Measurements from ENCODE around the gene SYTL3. TPM values are rescaled to one million over a fixed set of nuclear protein-coding genes. Genes with fewer than 3 reads are reported as not detected.
"Not testable (repeated sequence)": the region's sequence is repeated elsewhere in the genome, so short reads cannot be mapped to it uniquely, and the experiment has no call there.

The SYTL3 gene
- total RNA-seq, 1 donor from 2014 or later, result 7.1 TPM

GRCh38 chr6:158686791-158687381, 37.0 kb downstream of the SYTL3 start:
- no peak for DNase-seq (ENCODE audit: low read depth)

GRCh38 chr6:158687506-158687905, 37.7 kb downstream of the SYTL3 start:
- no peak for DNase-seq (ENCODE audit: low read depth)

DNA sequence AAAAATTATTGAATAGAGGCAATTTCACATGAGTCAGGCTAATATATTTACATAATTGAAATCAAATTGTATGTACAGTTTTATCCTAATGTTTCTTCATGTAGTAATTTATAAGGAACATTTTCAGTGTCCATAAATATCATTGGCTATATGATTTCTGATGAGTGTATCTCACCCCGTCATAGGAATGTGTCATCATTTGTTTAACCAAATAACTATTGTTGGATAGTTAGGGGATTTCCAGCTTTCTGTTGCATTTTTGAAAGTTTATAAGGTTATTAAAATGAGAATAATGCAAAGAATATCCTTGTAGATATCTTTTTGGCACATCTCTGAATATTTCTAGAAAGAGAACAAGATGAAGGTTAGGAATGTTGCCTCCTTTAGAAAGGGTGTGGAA, 39.0 kb downstream of the SYTL3 start:
- DNase-seq (ENCODE audit: low read depth), result no peak

DNA sequence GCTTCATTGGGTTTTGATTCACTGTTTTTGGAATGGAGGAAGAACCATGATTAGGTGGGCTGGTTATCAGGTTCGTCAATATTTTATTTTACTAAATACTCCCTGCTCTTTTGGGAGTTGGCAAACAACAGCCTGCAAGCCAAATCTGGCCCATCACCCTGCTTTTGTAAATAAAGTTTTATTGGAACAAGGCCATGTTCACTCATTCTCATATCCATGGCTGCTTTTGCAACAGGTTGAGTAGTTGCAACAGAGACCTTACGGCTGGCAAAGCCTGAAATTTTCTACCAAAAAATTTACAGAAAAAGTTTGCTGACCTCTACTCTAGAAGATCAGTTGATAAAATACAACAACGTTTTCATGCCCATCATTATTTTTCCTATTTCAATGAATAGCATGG, 45.1 kb downstream of the SYTL3 start:
- no peak for DNase-seq (ENCODE audit: low read depth)

- peak; percentile 50 for DNase-seq (ENCODE audit: low read depth)
Observed at GRCh38 chr6:158697811-158698210, 48.0 kb downstream of the SYTL3 start.

GRCh38 chr6:158698931-158699330, 49.1 kb downstream of the SYTL3 start:
- DNase-seq (ENCODE audit: low read depth), result no peak

DNA sequence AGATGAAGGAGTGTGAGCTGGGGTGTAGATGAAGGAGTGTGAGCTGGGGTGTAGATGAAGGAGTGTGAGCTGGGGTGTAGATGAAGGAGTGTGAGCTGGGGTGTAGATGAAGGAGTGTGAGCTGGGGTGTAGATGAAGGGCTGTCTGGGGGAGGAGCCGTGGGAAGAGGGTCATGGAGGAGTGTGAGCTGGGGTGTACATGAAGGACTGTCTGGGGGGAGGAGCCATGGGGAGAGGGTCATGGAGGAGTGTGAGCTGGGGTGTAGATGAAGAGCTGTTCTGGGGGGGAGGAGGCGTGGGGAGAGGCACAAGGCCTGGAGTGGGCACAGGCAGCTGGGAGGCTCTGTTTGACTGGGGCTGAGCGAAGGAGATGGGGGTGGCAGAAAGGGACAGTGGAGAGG, 51.4 kb downstream of the SYTL3 start:
- not testable (repeated sequence) for DNase-seq (ENCODE audit: low read depth)

GRCh38 chr6:158703111-158703836, 53.4 kb downstream of the SYTL3 start:
- peak; percentile 78 for DNase-seq (ENCODE audit: low read depth)

- DNase-seq (ENCODE audit: low read depth), result peak; percentile 90
Observed at GRCh38 chr6:158703837-158704822, 54.3 kb downstream of the SYTL3 start.

GRCh38 chr6:158705386-158706126, 55.7 kb downstream of the SYTL3 start:
- DNase-seq (ENCODE audit: low read depth), result no peak

GRCh38 chr6:158706369-158706982, 56.6 kb downstream of the SYTL3 start:
- peak; percentile 55 for DNase-seq (ENCODE audit: low read depth)

DNA sequence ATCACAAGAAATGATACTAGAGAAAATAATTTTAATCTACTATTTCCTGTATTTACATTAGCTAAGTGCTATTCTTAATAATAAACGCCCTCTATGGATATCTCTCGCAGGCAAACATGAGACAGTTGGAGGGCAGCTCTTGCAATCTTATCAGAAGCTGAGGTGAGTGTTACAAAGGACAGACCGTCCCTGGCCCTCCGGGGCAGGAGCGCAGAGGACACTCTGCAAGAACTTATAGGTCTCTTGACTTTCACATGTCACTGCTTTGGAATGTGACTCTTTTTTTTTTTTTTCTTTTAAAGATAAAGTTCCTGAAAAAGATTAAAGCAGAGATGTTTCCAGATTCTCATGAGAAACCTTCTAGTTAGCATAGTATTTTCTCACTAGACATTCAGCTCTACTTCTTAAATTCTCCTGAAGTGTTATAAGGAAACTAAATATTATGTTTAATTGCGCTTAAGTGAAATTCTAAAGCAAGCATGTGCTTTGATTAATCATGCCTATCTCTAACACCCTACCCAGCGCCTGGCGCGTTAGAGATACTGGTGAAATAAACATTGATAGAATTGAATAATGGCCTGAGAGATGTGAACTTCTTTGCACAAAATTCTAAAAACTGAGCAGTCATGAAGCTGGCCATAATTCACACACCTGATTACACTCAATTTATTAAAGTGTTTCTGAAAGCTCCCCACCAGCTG, 57.4 kb downstream of the SYTL3 start:
- DNase-seq (ENCODE audit: low read depth), result peak; percentile 35

- peak; percentile 52 for DNase-seq (ENCODE audit: low read depth)
Observed at GRCh38 chr6:158707821-158708195, 58.0 kb downstream of the SYTL3 start.

- DNase-seq (ENCODE audit: low read depth), result peak; percentile 45
Observed at GRCh38 chr6:158708239-158708638, 58.4 kb downstream of the SYTL3 start.

DNA sequence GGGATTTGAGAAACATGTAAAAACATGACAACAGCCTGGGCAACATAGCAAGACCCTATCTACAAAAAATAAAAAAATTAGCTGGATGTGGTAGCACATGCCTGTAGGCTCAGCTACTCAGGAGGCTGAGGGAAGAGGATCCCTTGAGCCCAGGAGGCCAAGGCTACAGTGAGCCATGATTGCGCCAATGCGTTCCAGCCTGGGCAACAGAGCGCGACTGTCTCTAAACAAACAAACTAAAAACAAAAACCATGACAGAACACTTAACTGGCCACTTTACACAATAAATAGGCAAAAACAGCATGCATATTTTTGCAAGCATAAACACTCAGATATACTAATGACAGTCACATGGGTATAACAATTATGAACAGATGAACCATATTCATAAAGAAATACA, 60.0 kb downstream of the SYTL3 start:
- no peak for DNase-seq (ENCODE audit: low read depth)

- DNase-seq (ENCODE audit: low read depth), result peak; percentile 72
Observed at GRCh38 chr6:158711264-158711663, 61.4 kb downstream of the SYTL3 start.

DNA sequence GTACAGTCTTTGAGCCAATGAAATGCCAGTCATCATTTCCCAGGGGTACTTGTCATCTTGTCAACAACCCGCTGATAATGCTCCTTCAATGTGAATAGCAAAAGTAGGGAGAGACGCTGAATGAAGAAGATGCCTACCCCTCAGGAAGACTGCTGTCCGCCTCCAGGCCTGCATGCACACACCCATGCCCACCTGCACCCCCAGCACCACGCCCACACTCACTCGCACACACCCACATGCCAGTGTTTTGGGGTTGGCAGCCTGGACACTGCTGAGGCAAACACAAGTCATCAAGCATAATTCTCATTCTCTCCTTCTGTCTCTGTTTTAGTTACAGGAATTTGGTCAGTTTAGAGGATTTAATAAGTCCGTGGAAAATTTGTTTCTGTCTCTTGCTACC, 63.6 kb downstream of the SYTL3 start:
- no peak for DNase-seq (ENCODE audit: low read depth)

- no peak for DNase-seq (ENCODE audit: low read depth)
Observed at GRCh38 chr6:158714706-158715105, 64.9 kb downstream of the SYTL3 start.

DNA sequence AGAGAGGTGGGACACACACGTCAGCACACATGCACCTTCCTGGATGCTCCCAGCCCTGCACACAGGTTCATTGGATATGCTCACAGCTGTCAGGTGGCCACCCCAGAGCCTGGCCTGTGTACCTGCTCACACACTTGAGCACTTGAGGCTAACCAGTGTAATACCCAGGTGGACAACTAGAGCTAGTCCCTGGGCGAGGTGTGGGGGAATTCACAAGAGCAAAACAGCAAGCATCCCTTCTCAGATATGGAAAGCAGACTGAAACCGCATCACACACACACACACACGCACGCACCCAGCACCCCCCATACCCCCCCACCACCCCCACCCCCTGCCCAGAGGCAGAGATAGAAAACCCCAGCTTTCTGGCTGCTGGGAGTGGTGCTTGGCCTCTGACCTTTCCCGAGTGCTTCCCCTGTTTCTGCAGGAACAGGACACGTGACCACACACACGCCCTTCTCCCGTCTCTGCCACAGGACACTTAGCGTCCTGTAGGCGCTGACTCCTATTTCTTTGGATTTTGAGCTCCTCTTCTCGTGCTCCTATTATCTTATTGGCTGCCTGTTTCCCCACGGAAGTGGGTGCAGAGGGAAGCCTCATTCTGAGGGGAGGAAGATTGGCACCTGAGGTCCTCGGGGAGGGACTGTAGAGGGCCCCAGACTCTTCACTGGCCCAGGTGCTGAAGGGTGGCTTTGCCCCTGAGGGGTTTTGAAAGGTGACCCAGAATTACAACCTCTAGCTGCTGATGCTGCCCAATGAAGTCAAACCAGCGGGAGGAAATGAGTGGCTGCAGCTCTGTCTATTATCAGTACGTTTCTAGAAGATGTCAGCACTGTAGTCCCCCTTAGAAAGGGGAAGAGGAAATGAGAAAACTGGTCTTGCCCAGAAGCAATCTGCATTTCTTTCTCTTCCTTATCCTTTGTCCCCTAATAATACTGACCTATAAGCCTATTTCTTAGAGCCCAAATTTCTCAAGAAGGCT, 65.8 kb downstream of the SYTL3 start:
- DNase-seq (ENCODE audit: low read depth), result no peak
